Measurements from ENCODE around the gene RAP1A.

DNA sequence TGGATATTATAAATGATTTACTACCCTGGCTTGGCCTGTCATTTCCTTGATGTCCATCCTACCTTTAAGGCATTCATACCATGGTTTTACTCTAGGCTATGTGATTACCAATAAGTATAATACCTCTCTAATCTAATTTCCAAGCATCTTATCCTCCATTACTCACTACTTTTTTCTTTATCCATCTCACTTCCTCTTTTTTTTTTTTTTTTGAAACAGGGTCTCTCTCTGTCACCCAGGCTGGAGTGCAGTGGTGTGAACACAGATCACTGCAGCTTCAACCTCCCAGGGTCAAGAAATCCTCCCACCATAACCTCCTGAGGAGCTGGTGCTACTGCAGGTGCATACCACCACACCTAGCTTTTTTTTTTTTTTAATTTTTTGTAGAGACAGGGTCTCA, 79.7 kb downstream of the RAP1A start:
- no peak for TF ChIP-seq POLR2A (IDR thresholded peaks at IDR 0.05)
- TF ChIP-seq, protein P1, sequence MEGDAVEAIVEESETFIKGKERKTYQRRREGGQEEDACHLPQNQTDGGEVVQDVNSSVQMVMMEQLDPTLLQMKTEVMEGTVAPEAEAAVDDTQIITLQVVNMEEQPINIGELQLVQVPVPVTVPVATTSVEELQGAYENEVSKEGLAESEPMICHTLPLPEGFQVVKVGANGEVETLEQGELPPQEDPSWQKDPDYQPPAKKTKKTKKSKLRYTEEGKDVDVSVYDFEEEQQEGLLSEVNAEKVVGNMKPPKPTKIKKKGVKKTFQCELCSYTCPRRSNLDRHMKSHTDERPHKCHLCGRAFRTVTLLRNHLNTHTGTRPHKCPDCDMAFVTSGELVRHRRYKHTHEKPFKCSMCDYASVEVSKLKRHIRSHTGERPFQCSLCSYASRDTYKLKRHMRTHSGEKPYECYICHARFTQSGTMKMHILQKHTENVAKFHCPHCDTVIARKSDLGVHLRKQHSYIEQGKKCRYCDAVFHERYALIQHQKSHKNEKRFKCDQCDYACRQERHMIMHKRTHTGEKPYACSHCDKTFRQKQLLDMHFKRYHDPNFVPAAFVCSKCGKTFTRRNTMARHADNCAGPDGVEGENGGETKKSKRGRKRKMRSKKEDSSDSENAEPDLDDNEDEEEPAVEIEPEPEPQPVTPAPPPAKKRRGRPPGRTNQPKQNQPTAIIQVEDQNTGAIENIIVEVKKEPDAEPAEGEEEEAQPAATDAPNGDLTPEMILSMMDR (IDR thresholded peaks at IDR 0.05): no peak
- no peak for TF ChIP-seq POLR2AphosphoS5 (IDR thresholded peaks at IDR 0.05)
